ENCODE results near the gene DNM1L.

DNM1L gene

DNA sequence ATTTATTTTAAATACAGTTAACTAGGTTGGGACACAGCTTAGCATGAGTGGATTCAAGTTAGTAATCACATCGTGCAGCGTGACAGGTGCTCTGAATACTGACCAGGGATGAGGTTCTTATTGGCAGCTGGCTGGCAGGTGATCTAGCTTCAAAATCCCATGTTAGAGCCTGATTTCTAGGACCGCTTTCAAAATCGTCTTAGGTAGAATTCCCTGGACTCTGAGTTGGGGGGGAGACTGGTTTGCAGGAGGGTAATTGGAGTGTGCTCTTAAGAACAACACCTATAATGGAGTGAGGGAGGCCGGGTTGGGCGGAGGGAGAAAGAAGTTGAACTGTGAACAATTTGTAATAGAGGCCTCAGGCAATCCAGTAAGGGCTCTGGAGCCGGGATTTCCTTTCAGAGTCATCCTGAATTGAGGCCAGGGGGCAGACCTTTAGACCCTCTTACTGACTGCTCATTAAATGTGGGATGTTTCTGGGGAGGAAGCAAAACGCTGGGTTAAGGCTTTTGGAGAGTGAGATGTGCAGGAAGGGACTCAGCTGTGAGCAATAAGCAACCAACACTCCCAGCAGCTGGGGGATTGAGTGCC lies 77.5 kb downstream of the DNM1L start:
- DNase-seq (ENCODE audit: low spot score): no peak

DNA sequence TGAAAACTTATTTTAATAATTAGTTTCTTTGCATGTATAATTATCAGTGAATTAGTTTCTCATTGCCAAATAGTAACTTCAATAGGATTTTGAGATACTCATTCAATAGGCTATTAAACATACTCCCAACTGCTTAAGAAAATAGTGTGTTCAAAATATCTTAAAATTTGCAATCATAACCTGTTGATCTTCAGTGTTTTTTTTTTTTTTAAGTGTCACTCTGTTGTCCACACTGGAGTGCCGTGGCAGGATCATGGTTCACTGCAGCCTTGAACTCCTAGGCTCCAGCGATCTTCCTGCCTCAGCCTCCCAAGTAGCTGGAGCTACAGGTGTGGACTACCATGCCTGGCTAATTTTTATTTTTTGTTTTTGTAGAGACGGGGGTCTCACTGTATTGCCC lies 78.1 kb downstream of the DNM1L start:
- no peak for DNase-seq (ENCODE audit: low spot score)

DNA sequence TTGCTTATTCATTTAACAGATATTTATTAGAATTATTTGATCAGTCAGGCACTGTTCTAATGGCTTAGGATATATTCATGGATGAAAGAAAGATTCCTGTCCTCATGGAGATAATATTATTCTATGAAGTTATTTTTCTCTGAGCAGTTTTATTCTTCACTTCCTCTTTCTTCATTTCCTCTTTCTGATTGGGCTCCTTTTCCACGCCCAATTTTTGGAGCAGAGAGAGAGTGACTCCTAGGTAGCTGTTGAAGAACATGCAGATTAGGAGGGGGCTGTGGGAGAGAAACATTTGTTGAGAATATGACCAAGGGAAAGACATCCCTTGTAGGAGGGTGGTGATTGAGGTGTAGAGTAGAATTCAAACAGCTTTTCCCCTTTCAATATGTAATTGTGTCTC lies 82.6 kb downstream of the DNM1L start:
- no peak for DNase-seq (ENCODE audit: low spot score)

DNA sequence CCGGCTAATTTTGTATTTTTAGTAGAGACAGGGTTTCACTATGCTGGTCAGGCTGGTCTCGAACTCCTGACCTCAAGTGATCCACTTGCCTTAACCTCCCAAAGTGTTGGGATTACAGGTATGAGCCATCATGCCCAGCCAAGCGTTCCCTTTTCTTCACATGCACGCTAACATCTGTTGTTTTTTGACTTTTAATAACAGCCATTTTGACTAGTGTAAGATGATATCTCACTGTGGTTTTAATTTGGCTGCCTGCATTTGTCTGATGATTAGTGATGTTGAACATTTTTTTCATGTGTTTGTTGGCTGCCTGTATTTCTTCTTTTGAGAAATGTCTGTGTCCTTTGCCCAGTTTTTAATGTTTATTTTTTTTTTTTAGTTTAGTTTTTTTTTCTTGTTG lies 86.8 kb downstream of the DNM1L start:
- DNase-seq (ENCODE audit: low spot score): no peak

DNA sequence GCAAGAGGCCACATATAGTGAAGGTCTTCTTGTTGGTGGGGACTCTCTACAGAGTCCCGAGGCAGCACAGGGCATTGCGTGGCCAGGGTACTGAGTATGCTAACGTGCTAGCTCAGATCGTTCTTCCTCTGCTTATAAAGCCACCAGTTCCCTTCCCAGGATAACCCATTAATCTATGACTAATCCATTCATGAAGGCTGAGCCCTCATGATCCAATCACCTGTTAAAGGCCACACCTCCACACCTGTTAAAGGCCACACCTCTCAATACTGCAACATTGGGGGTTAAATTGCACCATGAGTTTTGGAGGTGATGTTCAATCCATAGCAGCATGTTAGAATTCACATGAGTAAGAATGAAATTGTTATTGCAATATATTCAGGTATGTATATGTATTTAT lies 89.4 kb downstream of the DNM1L start:
- DNase-seq (ENCODE audit: low spot score): no peak

DNA sequence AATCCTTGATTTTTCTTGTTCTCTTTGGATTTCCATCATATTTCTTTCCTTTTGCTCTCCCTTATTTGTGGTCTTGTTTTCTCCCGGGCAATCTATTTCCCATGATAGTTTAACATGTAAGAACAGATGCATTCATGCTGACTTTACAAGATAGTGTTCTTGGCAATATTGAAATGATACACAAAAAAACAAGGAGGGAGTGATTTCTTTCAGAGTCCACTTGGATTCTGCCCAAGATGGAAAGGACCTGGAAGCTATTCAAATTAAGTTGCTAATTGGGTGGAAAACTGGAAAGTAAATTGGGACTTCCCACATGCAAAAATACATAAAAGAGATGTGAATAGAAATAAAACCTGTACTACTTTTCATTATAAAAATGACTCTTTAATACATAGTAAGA lies 91.0 kb downstream of the DNM1L start:
- no peak for DNase-seq (ENCODE audit: low spot score)

DNA sequence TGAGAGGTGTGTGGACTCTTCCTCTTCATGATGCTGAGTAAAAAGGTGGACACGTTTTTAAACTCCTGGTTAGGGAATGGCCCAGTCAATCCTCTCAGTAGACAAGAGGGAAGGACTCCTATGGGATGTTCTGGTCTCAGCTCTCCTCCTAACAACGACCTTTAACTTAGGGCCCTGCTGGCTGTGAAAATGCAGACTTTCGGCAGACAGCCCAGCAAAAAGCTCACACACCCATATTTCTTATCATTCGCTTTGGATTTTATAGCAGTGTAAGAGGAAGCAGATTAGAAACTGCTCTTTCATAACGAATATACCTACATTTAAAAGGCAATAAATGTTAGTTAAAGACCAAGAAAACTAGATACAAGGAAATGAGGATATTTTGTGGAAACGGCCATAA lies 94.6 kb downstream of the DNM1L start:
- no peak for DNase-seq (ENCODE audit: low spot score)

DNA sequence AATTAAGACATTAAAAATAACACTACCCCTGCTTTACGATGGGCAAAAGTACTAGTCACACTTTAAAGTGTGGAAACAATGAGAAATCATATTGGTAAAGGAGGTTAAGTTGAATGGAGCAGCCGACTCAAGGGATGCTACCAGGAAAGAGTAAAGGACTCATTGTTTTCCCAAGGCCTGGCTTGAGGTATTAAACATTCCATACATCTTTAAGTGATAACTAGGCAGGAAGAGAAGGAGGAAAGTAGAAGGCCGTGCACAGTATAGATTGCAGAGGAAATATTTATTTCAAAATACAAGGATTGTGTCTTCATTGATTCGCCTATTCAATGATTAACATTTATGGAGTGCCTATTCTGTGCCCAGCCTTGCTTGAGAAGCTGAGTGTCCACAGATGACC lies 97.2 kb downstream of the DNM1L start:
- DNase-seq (ENCODE audit: low spot score): no peak

DNA sequence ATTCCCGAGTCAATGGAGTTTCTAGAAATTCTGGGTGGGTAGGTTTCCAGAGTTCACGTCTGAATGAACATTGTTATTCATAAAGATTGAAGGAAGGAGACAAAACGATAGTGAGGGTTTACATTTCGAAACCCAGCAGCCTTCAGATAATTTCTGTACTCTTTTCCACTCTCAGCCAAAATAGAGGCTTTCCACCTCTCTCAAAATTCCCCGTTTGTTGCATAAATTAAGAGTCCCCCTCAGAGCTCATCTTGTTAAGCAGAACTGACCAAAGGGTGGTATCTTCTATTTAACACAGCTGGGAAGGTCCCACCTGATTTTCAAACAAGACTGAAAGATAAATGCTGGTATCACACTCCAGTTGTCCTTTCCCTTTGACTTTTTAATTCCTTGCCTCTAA lies 98.1 kb downstream of the DNM1L start:
- no peak for DNase-seq (ENCODE audit: low spot score)

DNA sequence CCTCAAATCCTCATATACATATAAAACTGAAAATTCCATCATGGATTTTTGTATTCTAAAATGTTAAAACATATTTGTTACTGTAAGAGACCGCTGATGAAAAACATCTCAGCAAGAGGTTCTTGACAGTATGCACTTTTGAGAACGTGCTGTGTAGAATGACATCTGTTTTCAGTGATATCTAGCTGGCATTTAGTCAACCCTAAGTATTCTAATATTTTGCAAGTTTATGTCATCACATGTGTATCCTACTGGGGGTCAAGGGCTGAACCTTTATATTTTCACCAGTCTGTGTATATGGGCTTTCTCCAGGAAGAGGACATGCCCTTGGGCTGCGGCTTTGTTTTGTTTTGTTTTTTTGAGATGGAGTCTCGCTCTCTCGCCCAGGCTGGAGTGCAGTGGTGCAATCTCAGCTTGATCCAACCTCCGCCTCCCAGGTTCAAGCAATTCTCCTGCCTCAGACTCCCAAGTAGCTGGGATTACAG lies 98.6 kb downstream of the DNM1L start:
- DNase-seq (ENCODE audit: low spot score): no peak

DNA sequence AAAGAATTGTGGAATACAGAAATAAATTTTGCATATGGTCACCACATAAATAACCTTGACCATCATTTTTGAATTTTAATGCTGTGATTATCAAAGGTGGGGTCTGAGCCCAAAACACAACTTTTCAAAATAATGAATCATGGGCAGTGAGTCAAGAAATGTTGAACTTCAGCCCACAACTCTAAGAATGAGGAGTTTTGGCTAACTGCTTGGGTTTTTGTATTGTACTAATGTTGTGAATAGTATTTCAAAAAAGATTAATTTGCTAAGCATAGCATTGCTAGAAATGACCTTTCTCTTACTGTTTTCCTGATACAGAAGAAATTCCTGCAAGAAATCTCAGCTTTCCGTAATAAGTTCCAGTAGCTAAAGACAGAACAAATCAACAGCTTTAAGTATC lies 101.0 kb downstream of the DNM1L start:
- no peak for DNase-seq (ENCODE audit: low spot score)

DNA sequence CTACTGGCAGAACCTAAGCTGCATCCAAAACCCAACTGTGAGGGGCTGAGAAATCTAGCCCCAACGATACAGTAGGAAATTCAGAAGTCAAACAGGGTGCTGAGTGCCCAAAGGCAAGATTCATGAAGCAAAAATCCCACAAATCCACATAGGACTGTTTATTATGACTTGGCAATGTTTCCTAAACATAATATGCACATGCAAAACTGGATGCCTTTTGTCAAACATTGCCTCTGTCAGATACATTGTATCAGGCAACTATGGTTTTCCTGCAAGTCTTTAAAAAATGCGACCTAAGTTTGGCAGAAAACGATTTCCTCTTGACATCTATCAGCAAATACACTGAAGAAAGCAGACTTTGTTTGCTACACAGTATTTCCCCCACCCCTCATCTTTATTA lies 103.9 kb downstream of the DNM1L start:
- no peak for DNase-seq (ENCODE audit: low spot score)

DNA sequence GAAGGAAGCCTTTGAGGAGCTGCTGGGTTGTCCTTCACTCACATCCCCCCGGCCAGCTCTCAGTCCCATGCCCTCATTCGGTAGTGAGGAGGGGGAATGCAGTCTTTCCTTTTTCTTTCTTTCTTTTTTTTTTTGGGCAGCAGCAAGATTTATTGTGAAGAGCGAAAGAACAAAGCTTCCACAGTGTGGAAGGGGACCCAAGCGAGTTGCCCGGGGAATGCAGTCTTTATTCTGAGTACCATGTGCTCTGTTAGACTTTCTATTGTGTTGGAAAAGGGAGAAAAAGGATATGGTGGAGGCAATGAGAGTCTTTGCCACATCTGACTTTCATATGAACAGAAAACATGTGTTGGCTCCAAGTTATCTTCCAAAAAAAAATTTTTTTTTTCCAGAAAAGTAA lies 106.5 kb downstream of the DNM1L start:
- no peak for DNase-seq (ENCODE audit: low spot score)

DNA sequence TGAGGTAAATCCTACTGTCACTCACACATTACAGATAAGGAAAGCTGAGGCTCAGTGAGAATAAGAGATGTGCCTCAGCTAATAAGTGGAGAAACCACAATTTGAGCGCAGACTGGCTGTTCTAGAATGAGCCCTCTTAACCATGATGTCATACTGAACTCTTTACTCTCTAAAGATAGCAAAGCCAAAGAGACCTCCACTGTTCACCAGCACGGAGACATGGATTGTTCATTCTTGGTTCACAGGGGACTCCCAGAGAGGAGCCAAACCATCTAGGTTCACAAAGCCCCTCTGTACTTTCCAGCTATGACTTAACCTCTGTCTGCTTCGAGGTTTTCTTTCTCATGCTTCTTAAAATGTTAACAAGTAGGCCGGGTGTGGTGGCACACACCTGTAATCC lies 109.3 kb downstream of the DNM1L start:
- DNase-seq (ENCODE audit: low spot score): no peak

DNA sequence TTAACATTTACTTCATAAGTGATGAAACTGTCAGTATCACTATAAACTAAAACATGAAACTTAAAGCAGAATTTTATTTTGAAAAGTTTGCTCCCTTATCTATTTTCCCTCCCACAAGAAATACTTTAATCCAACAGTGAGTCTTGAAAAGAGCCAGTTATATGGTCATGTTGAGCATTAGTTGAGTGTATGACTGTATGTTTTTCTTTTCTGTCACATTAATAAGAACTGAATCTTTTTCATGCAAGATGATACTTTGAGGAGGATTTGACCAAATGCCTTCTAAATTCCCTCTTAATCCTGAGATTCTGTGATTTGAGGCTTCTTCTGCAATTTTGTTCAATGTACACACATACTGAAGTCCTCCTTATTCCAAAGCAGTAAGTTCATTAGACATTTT lies 110.3 kb downstream of the DNM1L start:
- no peak for DNase-seq (ENCODE audit: low spot score)

DNA sequence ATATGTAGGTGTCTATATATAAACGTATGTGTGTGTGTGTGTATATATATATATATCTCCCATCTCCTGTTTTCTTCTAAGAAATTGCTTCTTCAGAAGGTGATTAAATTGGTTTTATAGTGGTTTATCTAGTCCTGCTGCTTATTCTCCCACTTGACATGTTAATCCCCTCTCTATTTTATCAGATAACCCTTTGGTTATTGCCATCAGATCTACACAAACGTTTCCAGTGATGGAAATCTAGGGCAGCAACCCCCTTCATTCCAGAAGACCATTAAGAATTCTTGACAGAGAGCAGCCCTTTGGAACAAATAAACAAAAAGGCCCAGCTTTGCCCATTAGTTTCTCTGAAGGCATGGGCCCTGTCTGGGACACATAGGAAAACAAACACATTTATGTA lies 110.8 kb downstream of the DNM1L start:
- no peak for DNase-seq (ENCODE audit: low spot score)

DNA sequence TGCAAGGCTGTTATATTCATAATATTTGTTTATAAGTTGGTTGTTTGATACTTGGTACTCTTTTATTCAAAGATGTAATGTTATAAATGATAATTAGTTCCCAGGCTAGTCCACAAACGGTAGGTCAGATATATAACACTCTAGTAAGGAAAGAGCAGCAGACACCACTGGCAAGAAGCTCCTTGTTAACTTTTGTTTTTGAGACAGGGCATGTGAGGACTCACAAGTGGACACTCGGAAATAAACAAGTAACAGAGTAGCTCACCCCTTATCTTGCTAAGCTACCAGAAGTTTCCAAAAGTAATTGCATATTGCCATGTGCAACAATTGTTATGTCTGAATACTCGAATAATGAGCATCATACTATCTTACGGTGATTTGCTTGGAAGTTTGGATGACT lies 115.2 kb downstream of the DNM1L start:
- no peak for DNase-seq (ENCODE audit: low spot score)
